K562 (cell line): ENCODE results near the gene FMN2. TPM values are rescaled to one million over a fixed set of nuclear protein-coding genes. Genes with fewer than 3 reads are reported as not detected.

Experiments used
- ATAC-seq: fragments of 200-7000 bp; cut with Tn5 transposase; 3 replicates; pipeline ENCODE4 v1.9.1; 2020; ENCODE audit warnings: moderate library complexity
- BruUV-seq: library from RNA; stranded (reverse); fragments of 400-500 nt; replicated peaks from 2 replicates; lab custom pipeline; 2021; lab: Mats Ljungman, UMichigan
- CTCF ChIA-PET: fragments of 300-600 bp; formaldehyde crosslinking; extraction: SDS; loops from one replicate; lab custom pipeline; 2021; ENCODE audit warnings: low intra/inter-chr PET ratio; lab: Yijun Ruan, JAX
- POLR2A ChIA-PET: fragments of 300-600, 350-650 bp; sonication (Branson Sonifier 250); formaldehyde crosslinking; extraction: SDS; loops from one replicate; lab custom pipeline; 2021; ENCODE audit warnings: antibody characterized with exemption, inconsistent platforms; lab: Yijun Ruan, JAX
- DNase-seq, 4 experiments: peaks; one replicate each; pipeline versions ENCODE4 v3.0.0 to v3.0.0-alpha.2; 2011 to 2018; ENCODE audit warnings: low spot score in 3 of 4, mixed read lengths in 3 of 4; ENCODE audit errors: extremely low read depth in 1 of 4
- FAIRE-seq: peaks from 2 replicates; lab custom pipeline; 2011; peaks lifted over from hg19 to GRCh38; lab: Jason Lieb, UNC
- H2AFZ ChIP-seq: 2 replicates; pipeline ENCODE4 v1.6.0; 2011; ENCODE audit warnings: low read depth, low read length, control low read depth, inconsistent platforms
- H3K27ac ChIP-seq: fragments of 200-600 bp; 3 replicates; pipeline ENCODE4 v1.8.0; 2011; ENCODE audit warnings: low read depth, mild to moderate bottlenecking, control low read depth, inconsistent platforms, low read length, moderate library complexity, mixed read lengths; ENCODE audit errors: extremely low read depth
- H3K27me3 ChIP-seq, 2 experiments: fragments of 300-600 bp in 1 of 2; 2 replicates in 1 of 2; 3 replicates in 1 of 2; pipeline versions ENCODE4 v1.6.0 to v1.8.0; 2011; ENCODE audit warnings: inconsistent platforms in 2 of 2, low read length in 2 of 2, mild to moderate bottlenecking in 1 of 2, mixed read lengths in 1 of 2, moderate library complexity in 1 of 2; ENCODE audit not compliant: control insufficient read depth in 2 of 2, insufficient read depth in 2 of 2
- H3K36me3 ChIP-seq: fragments of 300-600 bp; 3 replicates; pipeline ENCODE4 v1.8.0; 2011; ENCODE audit warnings: mild to moderate bottlenecking, low read length, inconsistent platforms; ENCODE audit not compliant: control insufficient read depth, insufficient read depth
- H3K4me1 ChIP-seq, 2 experiments: fragments of 200-600 bp in 1 of 2; replicated peaks in 1 of 2; 2 replicates in 1 of 2; 3 replicates in 1 of 2; pipeline versions ENCODE4 v1.5.1 to v1.8.0; 2011; ENCODE audit warnings: inconsistent platforms in 2 of 2, low read length in 2 of 2, mild to moderate bottlenecking in 1 of 2, mixed read lengths in 1 of 2, moderate library complexity in 1 of 2; ENCODE audit not compliant: control insufficient read depth in 2 of 2, insufficient read depth in 2 of 2
- H3K4me2 ChIP-seq: 2 replicates; pipeline ENCODE4 v1.6.1; 2011; ENCODE audit warnings: low read length, control low read depth, inconsistent platforms, mixed read lengths; ENCODE audit not compliant: insufficient read depth
- H3K4me3 ChIP-seq: fragments of 200-600 bp; sonication (generic), shearing (Covaris generic); 2 replicates; pipeline ENCODE4 v1.5.1; 2016; ENCODE audit warnings: control low read depth, inconsistent platforms
- H3K79me2 ChIP-seq: fragments of 200-600 bp; 3 replicates; pipeline ENCODE4 v1.8.0; 2011; ENCODE audit warnings: low read length, inconsistent platforms; ENCODE audit not compliant: control insufficient read depth, insufficient read depth
- H3K9ac ChIP-seq, 2 experiments: 2 replicates each; pipeline versions ENCODE4 v1.6.0 to v1.6.1; 2011; ENCODE audit warnings: low read depth in 2 of 2, low read length in 2 of 2, control low read depth in 1 of 2, inconsistent platforms in 1 of 2, mild to moderate bottlenecking in 1 of 2, mixed read lengths in 1 of 2; ENCODE audit not compliant: insufficient read depth in 1 of 2
- H3K9me1 ChIP-seq: one replicate; pipeline ENCODE4 v1.6.0; 2011; ENCODE audit warnings: inconsistent platforms, mild to moderate bottlenecking, low read length, moderate library complexity; ENCODE audit not compliant: control insufficient read depth, insufficient read depth
- H3K9me3 ChIP-seq: replicated peaks from 2 replicates; pipeline ENCODE4 v1.5.1; 2011; ENCODE audit warnings: low read depth, low read length, inconsistent platforms; ENCODE audit not compliant: control insufficient read depth, insufficient read depth
- H4K20me1 ChIP-seq: replicated peaks from 2 replicates; pipeline ENCODE4 v1.6.1; 2011; ENCODE audit warnings: low read length, inconsistent platforms, mixed read lengths; ENCODE audit not compliant: control insufficient read depth, insufficient read depth
- BRD4 ChIP-seq: fragments of 200-600 bp; sonication (generic); IDR thresholded peaks from 2 replicates; pipeline ENCODE4 v1.6.1; 2017; ENCODE audit warnings: inconsistent platforms
- C11orf30 ChIP-seq: fragments of 450-650 bp; IDR thresholded peaks from 2 replicates; pipeline ENCODE4 v1.6.1; 2016; ENCODE audit warnings: low read depth, mild to moderate bottlenecking
- CAMTA2 ChIP-seq: fragments of 250-450 bp; sonication (Bioruptor Pico); conservative IDR thresholded peaks from 2 replicates; pipeline ENCODE4 v1.5.1; 2022
- HIVEP1 ChIP-seq: fragments of 250-450 bp; sonication (Bioruptor Pico); IDR thresholded peaks from 2 replicates; pipeline ENCODE4 v1.4.0; 2020; ENCODE audit warnings: mild to moderate bottlenecking
- IFI16 ChIP-seq: fragments of 250-450 bp; sonication (Bioruptor Pico); IDR thresholded peaks from 2 replicates; pipeline ENCODE4 v2.1.2; 2022; ENCODE audit warnings: mild to moderate bottlenecking, inconsistent platforms
- MAFF ChIP-seq: IDR thresholded peaks from 2 replicates; pipeline ENCODE4 v1.6.1; 2012; ENCODE audit warnings: low read length, improper control_type of control experiment
- MAFG ChIP-seq: fragments of 450-650 bp; conservative IDR thresholded peaks from 2 replicates; pipeline ENCODE4 v1.6.1; 2016; ENCODE audit warnings: missing genetic modification characterization, missing compliant biosample characterization
- MEF2A ChIP-seq: IDR thresholded peaks from 2 replicates; pipeline ENCODE4 v1.6.1; 2011; ENCODE audit warnings: low read depth, mild to moderate bottlenecking, low read length, moderate library complexity; ENCODE audit not compliant: control insufficient read depth
- MEF2D ChIP-seq: conservative IDR thresholded peaks from 2 replicates; pipeline ENCODE4 v1.6.1; 2016; ENCODE audit warnings: low read depth, missing genetic modification characterization, missing compliant biosample characterization
- SMAD4 ChIP-seq: fragments of 250-450 bp; sonication (Bioruptor Pico); conservative IDR thresholded peaks from 2 replicates; pipeline ENCODE4 v1.8.0; 2021; ENCODE audit warnings: inconsistent platforms, mild to moderate bottlenecking, moderate library complexity
- SRSF9 ChIP-seq: fragments of 200-400 bp; formaldehyde crosslinking; IDR thresholded peaks from 2 replicates; pipeline ENCODE4 v1.6.1; 2017; ENCODE audit warnings: low read depth, low read length, borderline replicate concordance
- ZFP30 ChIP-seq: fragments of 250-450 bp; sonication (Bioruptor Pico); IDR thresholded peaks from 2 replicates; pipeline ENCODE4 v1.8.0; 2022; ENCODE audit warnings: moderate library complexity, mild to moderate bottlenecking, inconsistent platforms, borderline replicate concordance
- ZNF316 ChIP-seq: fragments of 450-650 bp; IDR thresholded peaks from 2 replicates; pipeline ENCODE4 v1.6.1; 2016
- ZNF766 ChIP-seq: fragments of 200-800 bp; sonication (Bioruptor generic); conservative IDR thresholded peaks from 2 replicates; pipeline ENCODE4 v1.6.1; 2016; ENCODE audit warnings: missing genetic modification characterization, missing compliant biosample characterization
- WGBS: fragments of 100-300 bp; shearing (Covaris generic); methylation state at CpG from one replicate; pipeline ENCODE4 v1.1.6; 2016; ENCODE audit warnings: low coverage, mixed read lengths; ENCODE audit not compliant: insufficient coverage; ENCODE audit errors: missing lambda C conversion rate; 5-methylcytosine and 5-hydroxymethylcytosine counted together
- in situ Hi-C: fragments of 300-500 bp; cut with MboI; formaldehyde crosslinking; loops from 4 replicates; pipeline ENCODE4 v1.15.0; 2018; ENCODE audit warnings: inconsistent platforms, mixed read lengths
- intact Hi-C: fragments of 100-400 bp; cut with micrococcal nuclease; formaldehyde crosslinking; loops from 2 replicates; pipeline ENCODE4 v1.14.2; 2022
- polyA plus RNA-seq, 8 experiments: library from polyadenylated mRNA; depleted of rRNA in 4 of 8; stranded (reverse) in 5 of 8; unstranded in 3 of 8; fragments of >200 nt; fragmentation: Nextera tagmentation in 2 of 8; fragmentation: Illumina TruSeq in 1 of 8; extraction: Ambion mirVana in 2 of 8; extraction: Trizol in 1 of 8; gene quantifications; 2 replicates each; pipeline versions ENCODE4 v1.2.1 to v1.2.3, GENCODE V29; 2011 to 2014; ENCODE audit warnings: inconsistent platforms in 1 of 8, missing spikeins in 1 of 8
- total RNA-seq, 7 experiments: library from RNA; depleted of rRNA in 6 of 7; stranded (reverse); fragments of >200 nt in 6 of 7; fragmentation: Illumina TruSeq in 2 of 7; extraction: Trizol in 2 of 7; gene quantifications; 2 replicates each; pipeline versions ENCODE4 v1.2.1 to v1.2.3, GENCODE V29; 2011 to 2021; ENCODE audit warnings: low replicate concordance in 1 of 7
- TF ChIP-seq, protein P1 (sequence below): fragments of 450-650 bp; formaldehyde crosslinking; IDR thresholded peaks from 2 replicates; pipeline ENCODE4 v1.4.0; 2022; ENCODE audit warnings: missing genetic modification characterization
- TF ChIP-seq, protein P2 (sequence below): fragments of 450-650 bp; IDR thresholded peaks from 2 replicates; pipeline ENCODE4 v1.6.1; 2016

The FMN2 gene
- total and polyA plus RNA-seq, 9 of the 15 experiments (the other 6 are each of a cell fraction or from before 2014, with no cell fraction given), result 0.15 to 0.45 (median 0.16) TPM; not detected in 3

DNA sequence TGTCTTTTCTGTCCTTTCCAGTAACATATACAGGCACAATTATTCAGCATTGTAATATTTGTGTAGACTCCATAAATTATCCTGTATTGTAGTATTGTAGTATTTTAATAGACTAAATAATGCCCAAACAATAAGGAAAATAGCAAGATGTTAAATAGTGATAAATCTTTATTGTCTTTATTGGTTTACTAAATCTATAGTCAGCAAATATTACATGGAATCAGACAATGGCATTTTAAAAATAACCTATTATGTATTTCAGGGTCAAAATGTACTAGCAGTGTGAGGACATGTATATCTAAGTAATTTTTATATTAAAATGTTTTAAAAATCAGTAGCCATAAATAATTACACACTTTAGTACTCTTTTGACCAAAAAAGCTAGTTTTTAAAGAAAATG is 317.9 kb downstream of the FMN2 start:
- intact Hi-C loops (no loop called here), in situ Hi-C loops (no loop called here)
- no peaks in the 10 kb centered on the region for H3K79me2 ChIP-seq
- ChIA-PET CTCF (no interaction called here), POLR2A (no interaction called here)
- no peak overlapping the region for H3K4me3 ChIP-seq
- no peak overlapping the region for H2AFZ ChIP-seq
- ATAC-seq (no peak), DNase-seq (no peak), FAIRE-seq (no peak)
- H3K4me2 ChIP-seq, result no peak overlapping the region
- no peaks in the 10 kb centered on the region for H3K9me3 ChIP-seq
- H3K36me3 ChIP-seq, result no peaks in the 10 kb centered on the region
- H3K9ac ChIP-seq, result no peak overlapping the region
- BruUV-seq, result no TSS peak
- H4K20me1 ChIP-seq, result no peaks in the 10 kb centered on the region
- no peak overlapping the region for H3K27ac ChIP-seq
- TF ChIP-seq MAFG (0 out of 2 replicates have a peak, but pooled peaks have one; percentile 26), MAFF (0 out of 2 replicates have a peak, but pooled peaks have one; percentile 2), ZNF316 (peak; percentile 65), SMAD4 (CRISPR knock-in tag) (no peak), C11orf30 (peak; percentile 40; the same call in 1 of the 2 replicates)
- TF ChIP-seq, protein P1, sequence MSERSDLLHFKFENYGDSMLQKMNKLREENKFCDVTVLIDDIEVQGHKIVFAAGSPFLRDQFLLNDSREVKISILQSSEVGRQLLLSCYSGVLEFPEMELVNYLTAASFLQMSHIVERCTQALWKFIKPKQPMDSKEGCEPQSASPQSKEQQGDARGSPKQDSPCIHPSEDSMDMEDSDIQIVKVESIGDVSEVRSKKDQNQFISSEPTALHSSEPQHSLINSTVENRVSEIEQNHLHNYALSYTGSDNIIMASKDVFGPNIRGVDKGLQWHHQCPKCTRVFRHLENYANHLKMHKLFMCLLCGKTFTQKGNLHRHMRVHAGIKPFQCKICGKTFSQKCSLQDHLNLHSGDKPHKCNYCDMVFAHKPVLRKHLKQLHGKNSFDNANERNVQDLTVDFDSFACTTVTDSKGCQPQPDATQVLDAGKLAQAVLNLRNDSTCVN, result no peak
- H3K4me1 ChIP-seq, result no peaks in the 10 kb centered on the region
- no peaks in the 10 kb centered on the region for H3K9me1 ChIP-seq
- H3K27me3 ChIP-seq, result no peaks in the 10 kb centered on the region

DNA sequence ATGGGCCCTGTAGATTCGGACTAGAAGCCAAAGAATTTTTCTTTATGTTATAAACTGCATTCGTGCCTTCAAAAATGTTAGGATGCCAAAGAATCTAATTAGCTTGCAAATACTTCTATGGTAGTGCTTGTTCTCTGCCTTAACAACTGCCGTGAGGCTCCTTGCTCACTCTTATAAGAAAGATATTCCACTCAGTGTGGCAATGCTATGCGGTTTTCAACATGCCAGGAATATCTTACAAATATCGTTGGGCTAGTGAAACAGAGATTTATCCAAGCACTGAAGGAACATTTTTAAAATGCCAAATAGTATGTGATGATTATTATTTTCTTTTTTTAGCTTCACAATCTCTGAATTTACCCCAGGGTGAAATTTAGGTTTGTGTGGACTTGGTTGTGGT is 322.0 kb downstream of the FMN2 start:
- no TSS peak for BruUV-seq
- no peaks in the 10 kb centered on the region for H4K20me1 ChIP-seq
- DNase-seq, result no peak
- no peaks in the 10 kb centered on the region for H3K27me3 ChIP-seq
- ATAC-seq, result no peak
- no peaks in the 10 kb centered on the region for H3K4me1 ChIP-seq
- H3K9me1 ChIP-seq, result no peaks in the 10 kb centered on the region
- H3K4me2 ChIP-seq, result no peak overlapping the region
- in situ Hi-C loops, result no loop called here
- intact Hi-C loops, result no loop called here
- WGBS, result 13% methylated on average over 5 of the region's 5 CpGs
- CTCF ChIA-PET, result no interaction called here
- POLR2A ChIA-PET, result no interaction called here
- FAIRE-seq, result no peak
- H2AFZ ChIP-seq, result no peak overlapping the region
- H3K36me3 ChIP-seq, result no peaks in the 10 kb centered on the region
- no peak overlapping the region for H3K4me3 ChIP-seq
- H3K9ac ChIP-seq, result no peak overlapping the region
- no peak overlapping the region for H3K27ac ChIP-seq
- no peaks in the 10 kb centered on the region for H3K9me3 ChIP-seq
- H3K79me2 ChIP-seq, result no peaks in the 10 kb centered on the region
- no peak for TF ChIP-seq ZNF766 (CRISPR knock-in tag)
- no peak for TF ChIP-seq SRSF9
- TF ChIP-seq IFI16, result no peak
- TF ChIP-seq, protein P2, sequence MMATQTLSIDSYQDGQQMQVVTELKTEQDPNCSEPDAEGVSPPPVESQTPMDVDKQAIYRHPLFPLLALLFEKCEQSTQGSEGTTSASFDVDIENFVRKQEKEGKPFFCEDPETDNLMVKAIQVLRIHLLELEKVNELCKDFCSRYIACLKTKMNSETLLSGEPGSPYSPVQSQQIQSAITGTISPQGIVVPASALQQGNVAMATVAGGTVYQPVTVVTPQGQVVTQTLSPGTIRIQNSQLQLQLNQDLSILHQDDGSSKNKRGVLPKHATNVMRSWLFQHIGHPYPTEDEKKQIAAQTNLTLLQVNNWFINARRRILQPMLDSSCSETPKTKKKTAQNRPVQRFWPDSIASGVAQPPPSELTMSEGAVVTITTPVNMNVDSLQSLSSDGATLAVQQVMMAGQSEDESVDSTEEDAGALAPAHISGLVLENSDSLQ, result no peak
- TF ChIP-seq HIVEP1, result no peak
- no peak for TF ChIP-seq MAFF
- TF ChIP-seq BRD4, result no peak
- no peak for TF ChIP-seq ZFP30 (CRISPR knock-in tag)
- no peak for TF ChIP-seq MEF2A
- TF ChIP-seq CAMTA2 (CRISPR knock-in tag), result no peak
- TF ChIP-seq MEF2D (tag), result no peak
